Aorta (tissue), 5 donors: Measurements from ENCODE around the gene PLAC9. TPM values are rescaled to one million over a fixed set of nuclear protein-coding genes. Genes with fewer than 3 reads are reported as not detected.
A peak's percentile ranks its signal among the peaks of the same experiment; 100 is the strongest.

Experiments used
- ATAC-seq: fragments of 200-7000 bp; cut with Tn5 transposase; one replicate; pipeline ENCODE4 v1.9.1; 2022; ENCODE audit warnings: moderate library complexity; ENCODE audit not compliant: low FRiP score
- DNase-seq, 2 donors: peaks; one replicate each; pipeline ENCODE4 v3.0.0-alpha.2; 2020
- H3K27ac ChIP-seq, 2 donors: one replicate each; pipeline ENCODE4 v1.5.1; 2013; ENCODE audit warnings: low read length in 2 of 2, mild to moderate bottlenecking in 2 of 2, moderate library complexity in 2 of 2, control low read depth in 1 of 2, inconsistent platforms in 1 of 2, low read depth in 1 of 2
- H3K27me3 ChIP-seq, 2 donors: one replicate each; pipeline ENCODE4 v1.6.1; 2013; ENCODE audit warnings: control low read depth in 1 of 2, low read length in 1 of 2, mild to moderate bottlenecking in 1 of 2, moderate library complexity in 1 of 2; ENCODE audit not compliant: insufficient read depth in 2 of 2, control insufficient read depth in 1 of 2
- H3K36me3 ChIP-seq, 2 donors: one replicate each; pipeline ENCODE4 v1.6.1; 2013; ENCODE audit warnings: control low read depth in 1 of 2, low read length in 1 of 2, mild to moderate bottlenecking in 1 of 2; ENCODE audit not compliant: insufficient read depth in 2 of 2, control insufficient read depth in 1 of 2
- H3K4me1 ChIP-seq, 2 donors: one replicate each; pipeline ENCODE4 v1.6.1; 2013; ENCODE audit warnings: low read length in 2 of 2, control low read depth in 1 of 2, mild to moderate bottlenecking in 1 of 2, moderate library complexity in 1 of 2; ENCODE audit not compliant: insufficient read depth in 2 of 2, control insufficient read depth in 1 of 2
- H3K4me3 ChIP-seq, 2 donors: one replicate each; pipeline ENCODE4 v1.5.1; 2013; ENCODE audit warnings: low read length in 2 of 2, control low read depth in 1 of 2, mild to moderate bottlenecking in 1 of 2
- H3K9me3 ChIP-seq: one replicate; pipeline ENCODE4 v1.6.1; 2013; ENCODE audit warnings: mild to moderate bottlenecking, low read length; ENCODE audit not compliant: control insufficient read depth
- WGBS, 2 donors: extraction: QIAGEN DNeasy Blood & Tissue Kit; methylation state at CpG; one replicate each; pipeline ENCODE4 v1.1.7; 2013; 5-methylcytosine and 5-hydroxymethylcytosine counted together
- intact Hi-C, 2 donors: fragments of 100-400 bp; cut with DNase I; formaldehyde crosslinking; loops; one replicate each; pipeline versions ENCODE4 v1.14.2 to v1.15.0; 2022
- polyA plus RNA-seq, 2 donors: library from polyadenylated mRNA; stranded (reverse); fragments of 200-250 nt; gene quantifications; one replicate each; pipeline ENCODE4 v1.2.3, GENCODE V29; 2013
- total RNA-seq, 2 donors: library from RNA; stranded (reverse); fragmentation: NEBNext Ultra II Directional; extraction: Animal tissue kit (Norgen Biotek cat#: 25700); gene quantifications; one replicate each; pipeline ENCODE4 v1.2.1, GENCODE V29; 2021
- donor health status: healthy with polysubstance abuse.
- donor health status: Bipolar disorder and iron deficiency.
- donor health status: DM: no; HTN: no; CAD: no.
- donor health status: DM: no; HTN: no; CAD: no.
- donor health status: DM: yes; HTN: yes; CAD: no.

Gene PLAC9
- total and polyA plus RNA-seq, 4 donors = 37.7 to 166 (median 92.7) TPM

DNA sequence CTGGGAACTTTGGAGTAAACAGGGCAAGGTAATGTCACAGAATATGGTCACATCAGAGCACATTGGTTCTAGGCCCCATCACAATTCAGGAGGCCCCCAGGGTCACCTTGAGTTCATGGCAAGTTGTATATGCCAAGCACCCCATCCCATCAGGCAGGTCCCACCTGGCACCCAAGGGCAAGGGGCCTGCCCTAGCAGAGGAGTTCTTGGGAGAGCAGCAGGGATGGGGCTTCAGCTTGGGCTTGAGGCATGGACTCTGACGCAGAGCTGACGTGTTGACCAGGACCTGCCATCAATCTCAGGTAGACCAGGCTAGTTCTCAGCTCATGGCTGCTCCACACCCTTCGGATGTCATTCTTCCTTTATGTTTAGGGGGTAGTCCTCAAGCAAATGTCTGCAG, 20.9 kb downstream of the PLAC9 start:
- 78 to 97% methylated on average over 3 of the region's 3 CpGs for WGBS, 2 donors

DNA sequence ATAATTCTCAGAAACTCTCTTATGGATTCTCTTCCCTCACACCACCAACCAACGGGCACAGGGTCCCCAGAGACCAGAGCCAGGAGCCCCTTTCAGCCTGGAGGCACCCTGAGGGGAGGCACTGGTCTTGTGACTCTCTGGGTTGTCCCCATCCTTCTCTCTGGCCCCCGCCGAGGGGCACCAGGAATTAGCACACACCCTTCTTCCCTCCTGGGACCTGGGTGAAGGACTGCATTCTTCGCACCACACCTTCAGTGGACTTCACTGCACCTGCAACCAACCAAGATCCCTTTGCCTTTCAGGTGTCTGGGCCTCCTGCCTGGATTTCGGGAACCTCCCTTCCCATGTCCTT, 22.1 kb downstream of the PLAC9 start:
- peak overlapping the region; percentile 75 to 96 for H3K27ac ChIP-seq
- H3K4me3 ChIP-seq = no peak overlapping the region
- 58 to 63% methylated on average over 5 of the region's 5 CpGs for WGBS, 2 donors
- no peaks in the 10 kb centered on the region for H3K9me3 ChIP-seq
- peak; percentile 44 to 64 for DNase-seq
- no peaks in the 10 kb centered on the region for H3K27me3 ChIP-seq
- H3K4me1 ChIP-seq = peaks cover 8 to 11% of the 10 kb centered on the region in 2 donors
- intact Hi-C loops = no loop called here
- H3K36me3 ChIP-seq = peaks cover 4 to 5% of the 10 kb centered on the region in 2 donors
- ATAC-seq = no peak

More for the DNA sequence above, 20.9 kb downstream of the PLAC9 start:
- Histone ChIP-seq H3K27ac (no peak overlapping the region), H3K4me3 (no peak overlapping the region), H3K36me3 (peaks cover 4 to 5% of the 10 kb centered on the region in 2 donors), H3K4me1 (peaks cover 8% of the 10 kb centered on the region in 2 donors), H3K27me3 (no peaks in the 10 kb centered on the region), H3K9me3 (no peaks in the 10 kb centered on the region)
- intact Hi-C loops = no loop called here
- peak; percentile 42 to 61 for DNase-seq
- no peak for ATAC-seq

DNA sequence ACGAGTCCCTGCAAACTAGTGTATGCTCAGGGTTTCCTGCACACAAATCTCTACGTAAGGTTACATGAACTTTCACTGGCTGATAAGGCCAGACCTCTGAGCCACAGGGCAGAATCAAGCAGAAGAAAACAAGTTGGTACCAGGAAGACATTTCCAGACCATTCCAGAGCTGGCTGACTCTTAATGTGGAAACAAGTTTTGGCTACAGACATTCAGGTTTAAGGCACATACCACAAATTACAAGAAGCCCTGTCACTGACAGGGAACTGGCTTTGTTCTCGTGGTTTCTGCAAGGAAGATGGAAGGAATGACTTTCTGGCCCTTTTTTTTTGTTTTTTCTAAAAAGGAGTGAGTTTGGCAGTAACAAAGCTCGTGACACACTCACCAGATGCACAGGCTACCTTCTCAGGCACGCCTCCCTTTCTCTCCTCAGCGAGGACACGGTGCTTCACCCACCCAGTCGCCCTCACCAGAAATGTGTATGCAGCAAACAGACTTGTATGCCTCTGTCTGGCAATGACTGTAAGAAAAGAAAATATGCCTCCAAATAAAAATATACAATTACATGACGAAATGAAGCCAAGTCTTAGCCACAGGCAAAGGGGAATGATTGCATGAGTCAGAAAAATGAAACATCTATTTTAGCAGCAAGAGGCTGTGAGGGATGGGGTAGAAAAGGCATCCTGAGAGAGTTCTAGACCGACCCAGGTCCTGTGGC, 22.6 kb downstream of the PLAC9 start:
- Histone ChIP-seq H3K27me3 (no peaks in the 10 kb centered on the region), H3K27ac (peak overlapping the region; percentile 83 to 99), H3K4me1 (peaks cover 8 to 11% of the 10 kb centered on the region in 2 donors), H3K9me3 (no peaks in the 10 kb centered on the region), H3K4me3 (no peak overlapping the region), H3K36me3 (peaks cover 4% of the 10 kb centered on the region in 2 donors)
- 3 to 5% methylated on average over 10 of the region's 10 CpGs for WGBS, 2 donors
- intact Hi-C loops = loop anchor here in 1 of 2 donors (1.0 kb wide), 1 partner anchor 50 kb away; the partner anchor contains the start of gene ANXA11
- ATAC-seq (peak; percentile 67), DNase-seq (peak; percentile 67 to 76)

- ATAC-seq = no peak
- H3K4me1 ChIP-seq = peaks cover 8 to 11% of the 10 kb centered on the region in 2 donors
- no peaks in the 10 kb centered on the region for H3K9me3 ChIP-seq
Measured at GRCh38 chr10:80155696-80156215, 23.2 kb downstream of the PLAC9 start.

DNA sequence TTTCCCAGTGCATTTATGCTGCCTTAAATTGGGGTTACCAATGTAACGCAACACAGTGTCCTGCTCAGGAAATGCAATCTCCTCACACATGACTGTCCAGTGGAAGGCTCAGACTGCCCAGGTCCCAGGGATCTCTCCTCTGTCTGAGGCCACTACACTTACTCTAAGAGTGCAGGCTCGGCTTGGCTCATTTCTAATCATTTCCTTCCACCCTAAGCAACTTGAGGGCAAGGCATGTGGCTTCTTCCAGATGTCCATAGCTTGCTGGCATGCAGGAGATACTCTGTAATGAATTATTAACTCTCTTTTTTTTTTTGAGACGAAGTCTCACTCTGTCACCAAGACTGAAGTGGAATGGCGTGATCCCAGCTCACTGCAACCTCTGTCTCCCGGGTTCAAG, 23.7 kb downstream of the PLAC9 start:
- no peak for ATAC-seq
- no peaks in the 10 kb centered on the region for H3K9me3 ChIP-seq
- H3K27ac ChIP-seq = peak overlapping the region; percentile 83 to 99
- H3K36me3 ChIP-seq = peaks cover 3 to 4% of the 10 kb centered on the region in 2 donors
- peaks cover 8 to 11% of the 10 kb centered on the region in 2 donors for H3K4me1 ChIP-seq
- no peak overlapping the region for H3K4me3 ChIP-seq
- intact Hi-C loops = no loop called here
- peak; percentile 14 to 24 for DNase-seq
- 85% methylated on average over 5 of the region's 5 CpGs for WGBS, 2 donors
- no peaks in the 10 kb centered on the region for H3K27me3 ChIP-seq

More at GRCh38 chr10:80155696-80156215, 23.2 kb downstream of the PLAC9 start:
- WGBS, 2 donors = 30 to 31% methylated on average over 8 of the region's 8 CpGs
- Histone ChIP-seq H3K36me3 (peaks cover 3 to 4% of the 10 kb centered on the region in 2 donors), H3K4me3 (no peak overlapping the region), H3K27me3 (no peaks in the 10 kb centered on the region), H3K27ac (peak overlapping the region; percentile 83 to 99)
- intact Hi-C loops = loop anchor here in 1 of 2 donors (1.0 kb wide), 1 partner anchor 50 kb away; the partner anchor contains the start of gene ANXA11
- DNase-seq = peak; percentile 14 to 32

GRCh38 chr10:80157561-80157960, 25.0 kb downstream of the PLAC9 start:
- intact Hi-C loops = no loop called here
- H3K4me1 ChIP-seq = peaks cover 8 to 11% of the 10 kb centered on the region in 2 donors
- peaks cover 0 to 3% of the 10 kb centered on the region in 2 donors for H3K36me3 ChIP-seq
- peak overlapping the region in 1 of 2 donors; percentile 80 for H3K27ac ChIP-seq
- no peaks in the 10 kb centered on the region for H3K27me3 ChIP-seq
- WGBS, 2 donors = 98 to 99% methylated on average over 14 of the region's 14 CpGs
- ATAC-seq (no peak), DNase-seq (peak; percentile 42 to 59)
- no peaks in the 10 kb centered on the region for H3K9me3 ChIP-seq
- no peak overlapping the region for H3K4me3 ChIP-seq

DNA sequence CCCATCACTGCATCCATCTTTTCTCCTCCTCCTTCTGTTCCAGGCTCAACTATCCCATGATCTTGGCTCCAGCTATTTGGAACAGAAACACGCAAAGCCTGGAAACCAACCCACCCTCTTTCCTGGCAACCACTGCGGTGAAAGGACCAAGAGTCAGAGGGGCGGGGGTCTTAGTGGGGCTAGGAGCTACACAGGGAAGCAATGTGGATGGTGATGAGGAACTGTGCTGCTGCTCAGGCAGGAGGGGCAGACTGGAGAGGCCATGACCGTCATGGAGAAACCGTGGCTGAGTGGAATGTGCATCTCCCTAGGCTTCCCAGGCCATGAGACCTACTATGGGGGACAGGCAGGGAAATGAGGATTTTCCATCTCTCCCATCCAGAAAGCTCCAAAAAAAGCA, 25.6 kb downstream of the PLAC9 start:
- Histone ChIP-seq H3K27ac (peak overlapping the region; percentile 10 to 80), H3K27me3 (no peaks in the 10 kb centered on the region), H3K36me3 (peaks cover 0 to 3% of the 10 kb centered on the region in 2 donors), H3K9me3 (no peaks in the 10 kb centered on the region), H3K4me1 (peaks cover 8 to 11% of the 10 kb centered on the region in 2 donors), H3K4me3 (no peak overlapping the region)
- DNase-seq (peak; percentile 42 to 51), ATAC-seq (peak; percentile 16)
- intact Hi-C loops = loop anchor here in 1 of 2 donors (2.0 kb wide), 1 partner anchor 47 kb away; the partner anchor contains the start of gene ANXA11
- WGBS, 2 donors = 17 to 27% methylated on average over 5 of the region's 5 CpGs

- peaks cover 11% of the 10 kb centered on the region in 2 donors for H3K4me1 ChIP-seq
- peak; percentile 93 for ATAC-seq
- peak; percentile 94 to 96 for DNase-seq
- H3K4me3 ChIP-seq = no peak overlapping the region
- no peaks in the 10 kb centered on the region for H3K9me3 ChIP-seq
- intact Hi-C loops = loop anchor here in 1 of 2 donors (2.0 kb wide), 1 partner anchor 46 kb away; the partner anchor contains the start of gene ANXA11
- WGBS, 2 donors = 18 to 20% methylated on average over 14 of the region's 14 CpGs
- peaks cover 0 to 3% of the 10 kb centered on the region in 2 donors for H3K36me3 ChIP-seq
- no peaks in the 10 kb centered on the region for H3K27me3 ChIP-seq
- H3K27ac ChIP-seq = peak overlapping the region; percentile 16 to 96
Measured at GRCh38 chr10:80158598-80159127, 26.1 kb downstream of the PLAC9 start.
